Activated naive CD4-positive, alpha-beta T cell treated with anti-CD3 and anti-CD28 coated beads, Interleukin-2, amount 10 ng/mL, durations not matched to agents 5 hours and 36 hours (primary cell): Measurements from ENCODE around the gene MAMLD1. TPM values are rescaled to one million over a fixed set of nuclear protein-coding genes. Genes with fewer than 3 reads are reported as not detected.

Experiments
- total RNA-seq, 2 experiments: library from RNA; stranded (reverse); gene quantifications; one replicate each; pipeline ENCODE4 v1.2.3, GENCODE V29; 2021

Gene MAMLD1, protein sequence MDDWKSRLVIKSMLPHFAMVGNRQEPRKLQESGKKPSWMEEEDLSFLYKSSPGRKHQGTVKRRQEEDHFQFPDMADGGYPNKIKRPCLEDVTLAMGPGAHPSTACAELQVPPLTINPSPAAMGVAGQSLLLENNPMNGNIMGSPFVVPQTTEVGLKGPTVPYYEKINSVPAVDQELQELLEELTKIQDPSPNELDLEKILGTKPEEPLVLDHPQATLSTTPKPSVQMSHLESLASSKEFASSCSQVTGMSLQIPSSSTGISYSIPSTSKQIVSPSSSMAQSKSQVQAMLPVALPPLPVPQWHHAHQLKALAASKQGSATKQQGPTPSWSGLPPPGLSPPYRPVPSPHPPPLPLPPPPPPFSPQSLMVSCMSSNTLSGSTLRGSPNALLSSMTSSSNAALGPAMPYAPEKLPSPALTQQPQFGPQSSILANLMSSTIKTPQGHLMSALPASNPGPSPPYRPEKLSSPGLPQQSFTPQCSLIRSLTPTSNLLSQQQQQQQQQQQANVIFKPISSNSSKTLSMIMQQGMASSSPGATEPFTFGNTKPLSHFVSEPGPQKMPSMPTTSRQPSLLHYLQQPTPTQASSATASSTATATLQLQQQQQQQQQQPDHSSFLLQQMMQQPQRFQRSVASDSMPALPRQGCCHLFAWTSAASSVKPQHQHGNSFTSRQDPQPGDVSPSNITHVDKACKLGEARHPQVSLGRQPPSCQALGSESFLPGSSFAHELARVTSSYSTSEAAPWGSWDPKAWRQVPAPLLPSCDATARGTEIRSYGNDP
- 1 to 10 TPM; 5.3 to 6.5 TPM for total RNA-seq

DNA sequence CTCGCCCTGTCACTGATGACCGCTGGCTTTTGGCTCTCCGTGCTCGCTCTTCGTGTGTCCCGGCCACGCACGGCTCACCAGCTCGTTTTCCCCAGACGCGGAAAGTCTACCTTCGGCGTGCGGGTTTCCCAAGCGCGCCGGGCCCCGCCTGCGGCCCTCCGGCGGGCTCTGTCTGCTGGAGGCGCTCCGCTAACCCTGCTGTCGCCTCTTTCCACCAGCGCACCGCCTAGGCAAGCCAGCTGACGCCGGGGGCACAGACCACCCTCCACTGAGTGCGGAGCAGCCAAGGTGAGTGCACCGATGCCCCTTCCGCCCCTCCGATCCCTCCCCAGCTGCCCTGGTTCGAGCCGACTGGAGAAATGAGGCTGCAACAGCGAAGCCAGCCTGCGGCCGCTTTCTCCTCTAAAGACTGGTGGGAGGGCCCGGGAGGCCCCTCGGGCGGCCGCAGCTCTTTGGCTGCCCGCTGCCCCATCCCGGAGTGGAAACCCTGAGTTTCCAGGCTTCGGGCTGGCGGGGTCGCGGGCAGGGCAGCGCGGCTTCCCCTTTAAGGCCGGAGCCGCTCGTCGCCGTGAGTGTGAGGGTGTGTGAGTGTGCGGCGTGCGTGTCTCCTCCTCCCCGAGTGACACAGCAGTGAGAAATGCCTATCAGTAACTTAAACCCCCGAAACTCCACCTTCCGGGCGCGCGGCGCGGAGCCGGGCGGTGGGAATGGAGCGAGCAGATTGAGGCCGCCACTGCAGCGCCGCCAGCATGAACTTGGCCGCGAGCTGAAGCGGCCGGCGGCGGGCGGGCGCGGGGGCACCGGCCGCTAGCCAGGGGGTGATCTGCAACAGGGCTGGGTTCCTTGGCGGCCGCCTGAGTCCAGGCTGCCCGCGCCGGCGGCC, at the start of gene MAMLD1:
Gene MAMLD1, plus strand, starts transcription at position 719 of the 883 bp plus-strand sequence. CDS start 82,200 bp downstream, outside the sequence.

Other genes starting within 250 kb of the MAMLD1 start
- gene MTM1, start 205.3 kb downstream of the MAMLD1 start, total RNA-seq, result 10 to 100 TPM; 32.8 to 38.6 TPM